ENCODE results near the gene TMEM178B. TPM values are rescaled to one million over a fixed set of nuclear protein-coding genes. Genes with fewer than 3 reads are reported as not detected.
A peak's percentile ranks its signal among the peaks of the same experiment; 100 is the strongest.

Gene TMEM178B
- total and polyA plus RNA-seq, 9 donors = 0.40 to 1.1 (median 0.58) TPM

DNA sequence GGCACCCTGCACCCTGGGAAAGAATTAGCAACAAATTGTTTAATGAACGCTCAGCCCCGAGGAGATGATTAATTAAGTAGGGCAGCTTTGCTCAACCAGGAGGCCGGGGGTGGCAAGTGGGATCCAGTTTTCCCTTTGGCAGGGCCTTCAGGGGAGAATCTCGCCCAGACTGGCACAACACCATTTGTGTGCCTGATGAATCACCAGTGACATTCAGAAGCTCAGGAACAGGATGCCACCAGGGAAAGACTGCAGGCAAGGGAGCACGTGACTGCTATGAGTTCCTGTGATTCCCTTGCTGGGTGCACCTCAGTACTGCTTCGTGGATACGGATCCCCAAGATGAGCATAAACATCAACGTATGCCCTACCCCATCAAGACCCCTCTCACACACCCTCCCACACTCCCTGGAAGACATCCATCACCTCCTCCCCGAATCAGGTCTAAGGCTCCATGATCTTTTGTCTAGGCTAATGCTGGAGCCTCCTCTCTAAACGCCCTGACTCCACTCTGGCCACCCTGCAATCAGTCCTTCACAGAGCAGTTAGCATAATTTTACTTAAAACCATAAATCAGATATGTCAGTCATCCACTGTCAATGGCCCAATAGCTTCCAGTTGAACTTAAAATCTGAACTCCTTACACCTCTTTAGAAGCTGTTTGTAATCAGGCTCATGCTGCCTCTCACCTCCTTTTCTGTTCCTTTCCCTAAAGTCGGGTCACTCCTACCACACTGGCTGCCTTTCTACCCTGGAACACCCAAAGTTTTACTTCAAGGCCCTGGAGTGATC lies 368.2 kb downstream of the TMEM178B start:
- DNase-seq = no peak
- H3K4me1 ChIP-seq (ENCODE audit: control insufficient read depth, insufficient read depth, low read length) = no peaks in the 10 kb centered on the region
- H3K27ac ChIP-seq (ENCODE audit: low read length) = no peak overlapping the region
- H3K4me3 ChIP-seq (ENCODE audit: low read length) = no peak overlapping the region
- 77% methylated on average over 11 of the region's 11 CpGs for WGBS (ENCODE audit: insufficient coverage)
- H3K36me3 ChIP-seq (ENCODE audit: control insufficient read depth, insufficient read depth, low read length) = no peaks in the 10 kb centered on the region
- no peaks in the 10 kb centered on the region for H3K9me3 ChIP-seq (replicated peaks; ENCODE audit: control insufficient read depth, low read depth, low read length)
- no peaks in the 10 kb centered on the region for H3K27me3 ChIP-seq (ENCODE audit: control insufficient read depth, insufficient read depth, low read length)

DNA sequence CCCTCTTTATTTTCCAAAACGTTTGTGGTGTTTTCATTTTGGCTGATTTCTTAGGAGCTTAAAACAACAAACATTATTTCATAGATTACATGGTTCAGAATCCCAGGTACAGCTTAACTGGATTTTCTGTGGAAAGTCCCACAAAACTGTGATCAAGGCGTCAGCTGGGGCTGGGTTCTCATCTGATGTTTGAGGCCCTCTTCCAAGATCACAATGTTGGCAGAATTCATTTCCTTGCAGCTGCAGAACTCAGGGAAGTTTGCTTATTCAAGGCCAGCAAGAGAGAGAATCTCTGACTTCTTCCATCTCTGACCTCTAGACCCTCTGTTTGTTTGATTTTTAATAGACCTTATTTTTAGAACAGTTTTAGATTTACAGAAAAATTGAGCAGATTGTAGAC lies 368.9 kb downstream of the TMEM178B start:
- peak; percentile 84 for DNase-seq
- Histone ChIP-seq H3K36me3 (ENCODE audit: control insufficient read depth, insufficient read depth, low read length) (no peaks in the 10 kb centered on the region), H3K4me3 (ENCODE audit: low read length) (no peak overlapping the region), H3K9me3 (replicated peaks; ENCODE audit: control insufficient read depth, low read depth, low read length) (no peaks in the 10 kb centered on the region), H3K27ac (ENCODE audit: low read length) (no peak overlapping the region), H3K27me3 (ENCODE audit: control insufficient read depth, insufficient read depth, low read length) (no peaks in the 10 kb centered on the region), H3K4me1 (ENCODE audit: control insufficient read depth, insufficient read depth, low read length) (no peaks in the 10 kb centered on the region)
- 50% methylated on average over 1 of the region's 2 CpGs for WGBS (ENCODE audit: insufficient coverage)

DNA sequence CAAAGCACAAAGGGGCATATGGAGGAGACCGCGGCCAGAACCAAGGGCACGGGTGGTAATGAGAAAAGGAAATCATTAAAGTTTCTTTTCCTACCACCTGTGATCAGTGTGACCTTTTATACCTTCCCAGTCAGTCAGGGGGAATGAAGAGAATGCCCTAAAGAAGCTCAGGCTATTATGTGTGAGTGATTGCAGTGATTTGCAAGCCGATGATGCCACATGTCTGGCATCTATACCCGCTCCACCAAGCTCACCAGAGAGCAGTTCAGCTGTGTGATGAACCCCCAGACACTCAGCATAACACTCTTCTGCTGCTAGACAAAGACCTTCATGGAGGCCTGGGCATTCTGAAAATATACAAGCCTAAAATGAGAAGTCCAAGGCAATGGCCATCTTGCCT lies 371.1 kb downstream of the TMEM178B start:
- Histone ChIP-seq H3K27ac (ENCODE audit: low read length) (no peak overlapping the region), H3K36me3 (ENCODE audit: control insufficient read depth, insufficient read depth, low read length) (no peaks in the 10 kb centered on the region), H3K27me3 (ENCODE audit: control insufficient read depth, insufficient read depth, low read length) (no peaks in the 10 kb centered on the region), H3K9me3 (replicated peaks; ENCODE audit: control insufficient read depth, low read depth, low read length) (no peaks in the 10 kb centered on the region), H3K4me3 (ENCODE audit: low read length) (no peak overlapping the region), H3K4me1 (ENCODE audit: control insufficient read depth, insufficient read depth, low read length) (no peaks in the 10 kb centered on the region)
- no CpG with 5 or more reads among the region's 5 CpGs for WGBS (ENCODE audit: insufficient coverage)
- DNase-seq = no peak

DNA sequence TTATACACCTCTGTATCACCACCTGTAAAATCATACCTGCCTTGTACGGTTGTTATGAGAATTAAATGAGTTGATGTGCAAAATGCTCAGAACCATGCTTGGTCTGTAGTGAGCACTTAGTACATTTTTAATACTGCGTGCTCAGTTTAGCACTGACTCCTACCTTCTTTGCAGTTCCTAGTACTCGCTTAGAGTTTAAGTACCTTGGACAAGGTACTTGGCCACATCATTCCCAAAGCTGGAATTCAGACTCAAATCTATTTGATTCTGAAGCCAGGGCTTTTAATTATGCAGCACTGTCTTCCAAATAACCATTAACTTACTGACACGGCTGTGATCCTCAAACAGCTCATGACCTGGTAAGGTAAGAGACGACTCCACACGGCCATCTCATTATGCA lies 377.4 kb downstream of the TMEM178B start:
- H3K9me3 ChIP-seq (replicated peaks; ENCODE audit: control insufficient read depth, low read depth, low read length) = no peaks in the 10 kb centered on the region
- 74% methylated on average over 2 of the region's 6 CpGs for WGBS (ENCODE audit: insufficient coverage)
- no peak overlapping the region for H3K4me3 ChIP-seq (ENCODE audit: low read length)
- H3K27ac ChIP-seq (ENCODE audit: low read length) = no peak overlapping the region
- no peaks in the 10 kb centered on the region for H3K27me3 ChIP-seq (ENCODE audit: control insufficient read depth, insufficient read depth, low read length)
- no peaks in the 10 kb centered on the region for H3K4me1 ChIP-seq (ENCODE audit: control insufficient read depth, insufficient read depth, low read length)
- H3K36me3 ChIP-seq (ENCODE audit: control insufficient read depth, insufficient read depth, low read length) = no peaks in the 10 kb centered on the region
- DNase-seq = no peak

DNA sequence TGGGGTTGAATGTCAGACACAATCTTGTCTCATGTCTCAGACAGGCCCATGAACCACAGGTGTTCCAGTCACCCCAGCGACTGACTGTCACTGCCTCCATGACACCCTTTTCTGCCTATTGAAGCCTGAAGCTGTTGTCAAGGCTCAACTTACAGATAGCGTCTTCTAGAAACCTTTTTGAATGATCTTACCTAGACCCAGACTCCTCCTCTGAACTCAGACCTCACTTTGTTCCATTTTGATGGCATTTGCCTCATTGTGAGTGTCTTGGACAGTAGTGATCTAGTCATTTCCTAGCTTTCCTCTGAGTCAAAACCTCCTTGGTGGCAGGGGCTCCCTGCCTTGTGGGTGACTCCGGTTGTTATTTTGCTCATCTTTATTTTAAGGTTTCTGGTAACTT lies 379.0 kb downstream of the TMEM178B start:
- no peak overlapping the region for H3K27ac ChIP-seq (ENCODE audit: low read length)
- no peak overlapping the region for H3K4me3 ChIP-seq (ENCODE audit: low read length)
- no peaks in the 10 kb centered on the region for H3K27me3 ChIP-seq (ENCODE audit: control insufficient read depth, insufficient read depth, low read length)
- no peaks in the 10 kb centered on the region for H3K4me1 ChIP-seq (ENCODE audit: control insufficient read depth, insufficient read depth, low read length)
- H3K36me3 ChIP-seq (ENCODE audit: control insufficient read depth, insufficient read depth, low read length) = no peaks in the 10 kb centered on the region
- WGBS (ENCODE audit: insufficient coverage) = 100% methylated on average over 1 of the region's 3 CpGs
- no peak for DNase-seq
- no peaks in the 10 kb centered on the region for H3K9me3 ChIP-seq (replicated peaks; ENCODE audit: control insufficient read depth, low read depth, low read length)

DNA sequence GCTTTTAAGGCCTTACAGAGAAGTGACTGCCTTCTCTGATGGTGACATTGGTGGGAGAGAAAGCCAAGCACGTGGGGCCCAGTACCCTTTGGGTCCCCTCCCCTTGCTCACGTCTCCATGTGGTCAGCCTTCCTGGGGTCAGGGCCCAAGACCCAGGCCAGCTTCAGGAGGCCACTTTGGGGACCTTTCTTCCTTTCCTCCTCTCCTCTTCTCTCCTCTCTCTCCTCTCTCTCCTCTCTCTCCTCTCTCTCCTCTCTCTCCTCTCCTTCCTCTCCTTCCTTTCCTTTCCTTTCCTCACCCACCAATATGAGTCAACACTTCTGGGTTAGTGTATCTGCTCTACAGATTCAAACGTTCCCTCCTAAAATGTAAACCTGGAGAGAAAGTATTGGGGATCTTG lies 380.5 kb downstream of the TMEM178B start:
- no peak for DNase-seq
- no peaks in the 10 kb centered on the region for H3K36me3 ChIP-seq (ENCODE audit: control insufficient read depth, insufficient read depth, low read length)
- H3K27ac ChIP-seq (ENCODE audit: low read length) = no peak overlapping the region
- H3K9me3 ChIP-seq (replicated peaks; ENCODE audit: control insufficient read depth, low read depth, low read length) = no peaks in the 10 kb centered on the region
- H3K4me3 ChIP-seq (ENCODE audit: low read length) = no peak overlapping the region
- 89% methylated on average over 1 of the region's 3 CpGs for WGBS (ENCODE audit: insufficient coverage)
- H3K4me1 ChIP-seq (ENCODE audit: control insufficient read depth, insufficient read depth, low read length) = no peaks in the 10 kb centered on the region
- H3K27me3 ChIP-seq (ENCODE audit: control insufficient read depth, insufficient read depth, low read length) = no peaks in the 10 kb centered on the region

DNA sequence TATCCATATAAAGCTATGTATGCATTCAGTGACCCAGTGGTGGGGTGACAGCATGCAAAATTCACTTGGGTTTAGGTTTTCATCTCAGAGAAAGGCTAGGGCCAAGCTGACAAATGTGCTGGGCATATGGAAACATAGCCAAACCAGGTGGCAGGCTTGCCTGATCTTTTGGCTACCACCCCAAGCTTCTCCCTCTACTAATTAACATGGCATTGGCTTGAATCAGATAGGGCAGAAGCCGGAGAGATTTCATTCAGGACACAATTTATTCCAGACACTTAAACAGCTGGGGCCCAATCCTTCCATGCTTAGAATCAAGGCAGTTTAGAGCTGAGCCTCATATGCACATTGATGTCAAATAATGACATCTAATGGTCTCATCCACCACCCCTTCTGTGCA lies 381.9 kb downstream of the TMEM178B start:
- Histone ChIP-seq H3K36me3 (ENCODE audit: control insufficient read depth, insufficient read depth, low read length) (no peaks in the 10 kb centered on the region), H3K27ac (ENCODE audit: low read length) (no peak overlapping the region), H3K27me3 (ENCODE audit: control insufficient read depth, insufficient read depth, low read length) (no peaks in the 10 kb centered on the region), H3K4me3 (ENCODE audit: low read length) (no peak overlapping the region), H3K4me1 (ENCODE audit: control insufficient read depth, insufficient read depth, low read length) (peaks cover 1% of the 10 kb centered on the region), H3K9me3 (replicated peaks; ENCODE audit: control insufficient read depth, low read depth, low read length) (no peaks in the 10 kb centered on the region)
- no CpG with 5 or more reads among the region's 1 CpG for WGBS (ENCODE audit: insufficient coverage)
- DNase-seq = no peak

DNA sequence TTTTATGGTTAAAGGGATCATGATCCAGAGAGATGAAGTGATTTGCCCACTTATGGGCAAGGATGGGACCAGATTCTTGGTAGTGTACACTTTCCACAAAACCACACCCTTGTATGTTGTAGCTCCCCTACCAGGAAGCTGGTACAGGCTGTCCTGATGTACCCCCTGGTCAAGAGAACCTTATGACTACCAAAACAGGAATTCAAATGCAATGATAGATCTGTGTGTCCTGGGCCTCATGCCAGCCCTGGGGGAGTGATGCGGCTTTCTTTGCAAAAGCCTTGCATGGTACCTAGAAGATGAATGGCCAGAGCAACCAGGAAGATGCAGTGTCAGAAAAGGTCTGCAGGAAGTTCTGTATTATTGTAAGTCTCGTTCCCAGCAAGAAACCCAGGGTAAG lies 382.4 kb downstream of the TMEM178B start:
- peaks cover 4% of the 10 kb centered on the region for H3K4me1 ChIP-seq (ENCODE audit: control insufficient read depth, insufficient read depth, low read length)
- no peak for DNase-seq
- H3K4me3 ChIP-seq (ENCODE audit: low read length) = no peak overlapping the region
- H3K27me3 ChIP-seq (ENCODE audit: control insufficient read depth, insufficient read depth, low read length) = no peaks in the 10 kb centered on the region
- no peaks in the 10 kb centered on the region for H3K36me3 ChIP-seq (ENCODE audit: control insufficient read depth, insufficient read depth, low read length)
- WGBS (ENCODE audit: insufficient coverage) = 100% methylated on average over 1 of the region's 2 CpGs
- H3K9me3 ChIP-seq (replicated peaks; ENCODE audit: control insufficient read depth, low read depth, low read length) = no peaks in the 10 kb centered on the region
- no peak overlapping the region for H3K27ac ChIP-seq (ENCODE audit: low read length)

DNA sequence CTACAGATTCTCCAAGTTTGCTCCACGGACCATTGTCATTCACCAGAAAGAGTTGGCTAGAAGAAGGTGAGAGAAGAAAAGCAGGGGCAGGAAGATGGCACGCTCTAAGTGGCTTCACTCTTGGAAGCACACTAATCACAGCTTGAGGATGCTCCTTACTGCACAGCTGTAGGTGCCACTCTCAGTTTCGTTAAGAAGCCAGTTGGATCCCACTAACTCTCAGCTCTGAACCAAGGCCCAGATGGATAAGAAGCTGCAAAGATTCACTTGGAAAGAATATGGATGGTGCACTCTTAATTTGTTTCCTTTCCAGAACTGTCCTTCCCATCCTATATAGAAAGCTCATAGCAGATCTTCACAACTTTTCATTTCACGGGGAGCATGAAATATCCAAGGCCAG lies 382.8 kb downstream of the TMEM178B start:
- no peak overlapping the region for H3K4me3 ChIP-seq (ENCODE audit: low read length)

DNA sequence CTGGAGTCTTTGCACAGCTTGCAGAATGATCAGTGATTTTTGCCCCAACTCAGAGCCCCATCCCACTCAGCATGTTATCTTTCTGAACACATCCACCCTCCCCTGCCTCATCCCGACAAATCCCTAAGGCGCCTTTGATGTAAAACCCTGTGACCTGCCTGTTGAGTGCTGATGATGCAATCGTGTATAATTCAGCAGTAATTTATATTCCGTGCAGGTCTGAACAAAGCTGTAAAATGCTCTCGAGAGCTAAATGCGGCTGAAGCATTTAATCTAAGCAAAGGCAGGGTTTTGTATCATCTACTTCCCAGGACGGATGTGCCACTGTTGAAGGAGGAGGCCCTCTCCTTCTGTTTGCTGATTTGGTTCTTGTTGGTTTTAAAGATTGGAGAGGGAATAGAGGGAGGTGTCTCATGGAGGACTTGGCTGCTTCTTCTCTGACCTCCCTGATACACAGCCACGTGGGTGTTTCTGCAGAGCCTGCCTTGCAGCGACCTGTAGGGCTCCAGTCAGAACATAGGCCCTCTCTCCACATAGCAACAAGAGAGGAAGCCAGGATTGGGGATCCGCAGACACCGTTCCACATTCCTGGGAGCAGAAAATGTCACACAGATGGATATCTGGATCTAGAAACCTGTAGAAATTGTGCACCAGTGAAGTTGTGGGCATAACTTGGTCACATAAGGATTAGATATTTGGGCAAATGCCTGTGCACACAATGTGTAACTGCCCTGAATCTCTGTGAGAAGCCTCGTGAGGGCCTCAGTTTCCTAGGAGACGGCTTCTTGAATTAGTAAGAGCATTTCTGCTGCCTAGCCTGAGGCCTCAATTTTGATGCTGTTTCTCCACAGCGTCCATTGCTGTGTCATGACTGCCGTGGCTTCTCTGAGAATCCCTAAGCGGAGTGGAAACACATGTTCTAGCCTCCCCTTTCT lies 387.2 kb downstream of the TMEM178B start:
- WGBS (ENCODE audit: insufficient coverage) = 27% methylated on average over 12 of the region's 16 CpGs
- no peaks in the 10 kb centered on the region for H3K9me3 ChIP-seq (replicated peaks; ENCODE audit: control insufficient read depth, low read depth, low read length)
- DNase-seq = peak; percentile 42
- H3K27me3 ChIP-seq (ENCODE audit: control insufficient read depth, insufficient read depth, low read length) = no peaks in the 10 kb centered on the region
- no peaks in the 10 kb centered on the region for H3K36me3 ChIP-seq (ENCODE audit: control insufficient read depth, insufficient read depth, low read length)
- H3K4me1 ChIP-seq (ENCODE audit: control insufficient read depth, insufficient read depth, low read length) = peaks cover 4% of the 10 kb centered on the region
- no peak overlapping the region for H3K27ac ChIP-seq (ENCODE audit: low read length)
- no peak overlapping the region for H3K4me3 ChIP-seq (ENCODE audit: low read length)

More for the DNA sequence above, 382.8 kb downstream of the TMEM178B start:
- H3K27ac ChIP-seq (ENCODE audit: low read length) = no peak overlapping the region
- H3K9me3 ChIP-seq (replicated peaks; ENCODE audit: control insufficient read depth, low read depth, low read length) = no peaks in the 10 kb centered on the region
- H3K27me3 ChIP-seq (ENCODE audit: control insufficient read depth, insufficient read depth, low read length) = no peaks in the 10 kb centered on the region
- no peak for DNase-seq
- 100% methylated on average over 1 of the region's 4 CpGs for WGBS (ENCODE audit: insufficient coverage)
- no peaks in the 10 kb centered on the region for H3K36me3 ChIP-seq (ENCODE audit: control insufficient read depth, insufficient read depth, low read length)
- H3K4me1 ChIP-seq (ENCODE audit: control insufficient read depth, insufficient read depth, low read length) = peaks cover 4% of the 10 kb centered on the region
